WTC11 (cell line): ENCODE measurements around the gene TYRP1. TPM values are rescaled to one million over a fixed set of nuclear protein-coding genes. Genes with fewer than 3 reads are reported as not detected.

Experiments used
- ATAC-seq: fragments of 200-7000 bp; cut with Tn5 transposase; 2 replicates; pipeline ENCODE4 v1.10.0; 2021; ENCODE audit warnings: mild to moderate bottlenecking, moderate library complexity
- CTCF ChIA-PET: fragments of 300-600 bp; sonication (Branson Sonifier 250); formaldehyde crosslinking; loops from one replicate; lab custom pipeline; 2021; ENCODE audit warnings: antibody characterized with exemption; lab: Charles Lee
- POLR2A ChIA-PET: fragments of 350-600 bp; sonication (Branson Sonifier 250); formaldehyde crosslinking; loops from one replicate; lab custom pipeline; 2021; ENCODE audit warnings: antibody characterized with exemption; lab: Charles Lee
- DNase-seq: peaks from one replicate; pipeline ENCODE4 v3.0.0; 2021; ENCODE audit warnings: low spot score
- H3K27ac Mint-ChIP-seq: 2 replicates; pipeline ENCODE4 v1.8.0; 2021; ENCODE audit warnings: mixed read lengths
- H3K27me3 Mint-ChIP-seq: 2 replicates; pipeline ENCODE4 v1.8.0; 2021; ENCODE audit warnings: low read depth, mild to moderate bottlenecking, moderate library complexity, mixed read lengths
- H3K36me3 Mint-ChIP-seq: 2 replicates; pipeline ENCODE4 v1.8.0; 2021; ENCODE audit warnings: mixed read lengths
- H3K4me1 Mint-ChIP-seq: 2 replicates; pipeline ENCODE4 v1.8.0; 2022; ENCODE audit warnings: mixed read lengths
- H3K4me3 Mint-ChIP-seq: 2 replicates; pipeline ENCODE4 v1.8.0; 2021; ENCODE audit warnings: mild to moderate bottlenecking, moderate library complexity, mixed read lengths
- H3K9me3 Mint-ChIP-seq: 2 replicates; pipeline ENCODE4 v1.8.0; 2021; ENCODE audit warnings: mixed read lengths
- ARID4B ChIP-seq: sonication (generic); formaldehyde crosslinking; IDR thresholded peaks from 2 replicates; pipeline ENCODE4 v1.8.0; 2023; ENCODE audit warnings: missing genetic modification reagents, mild to moderate bottlenecking, borderline replicate concordance
- ATF1 ChIP-seq: sonication (generic); formaldehyde crosslinking; IDR thresholded peaks from 2 replicates; pipeline ENCODE4 v1.8.1; 2023; ENCODE audit warnings: mild to moderate bottlenecking, moderate library complexity, missing genetic modification reagents
- ATF2 ChIP-seq: sonication (generic); formaldehyde crosslinking; IDR thresholded peaks from 2 replicates; pipeline ENCODE4 v1.8.1; 2022; ENCODE audit warnings: low read depth, missing genetic modification reagents, borderline replicate concordance
- ATF3 ChIP-seq: sonication (generic); formaldehyde crosslinking; conservative IDR thresholded peaks from 2 replicates; pipeline ENCODE4 v1.8.1; 2022; ENCODE audit warnings: mild to moderate bottlenecking, missing genetic modification reagents
- ELF4 ChIP-seq: sonication (generic); formaldehyde crosslinking; IDR thresholded peaks from 2 replicates; pipeline ENCODE4 v1.8.1; 2022; ENCODE audit warnings: low read depth, mild to moderate bottlenecking, moderate library complexity, missing genetic modification reagents
- ETV6 ChIP-seq: sonication (generic); formaldehyde crosslinking; IDR thresholded peaks from 2 replicates; pipeline ENCODE4 v1.8.1; 2022; ENCODE audit warnings: mild to moderate bottlenecking, missing genetic modification reagents
- FOXJ3 ChIP-seq: sonication (generic); formaldehyde crosslinking; IDR thresholded peaks from 2 replicates; pipeline ENCODE4 v1.9.0; 2021; ENCODE audit warnings: missing genetic modification reagents, mild to moderate bottlenecking, borderline replicate concordance
- FOXK1 ChIP-seq: sonication (generic); formaldehyde crosslinking; IDR thresholded peaks from 2 replicates; pipeline ENCODE4 v1.8.0; 2022; ENCODE audit warnings: mild to moderate bottlenecking, moderate library complexity, missing genetic modification reagents
- KAT7 ChIP-seq: sonication (generic); formaldehyde crosslinking; IDR thresholded peaks from 2 replicates; pipeline ENCODE4 v1.8.1; 2023; ENCODE audit warnings: missing genetic modification reagents, mild to moderate bottlenecking, borderline replicate concordance
- MLX ChIP-seq: sonication (generic); formaldehyde crosslinking; IDR thresholded peaks from 2 replicates; pipeline ENCODE4 v1.8.1; 2023; ENCODE audit warnings: mild to moderate bottlenecking, missing genetic modification reagents, moderate library complexity
- MYBL2 ChIP-seq: sonication (generic); formaldehyde crosslinking; IDR thresholded peaks from 2 replicates; pipeline ENCODE4 v1.8.1; 2023; ENCODE audit warnings: mild to moderate bottlenecking, moderate library complexity, missing genetic modification reagents
- NR1H2 ChIP-seq: sonication (generic); formaldehyde crosslinking; IDR thresholded peaks from 2 replicates; pipeline ENCODE4 v1.9.0; 2021; ENCODE audit warnings: mild to moderate bottlenecking, moderate library complexity, missing genetic modification reagents
- SMAD3 ChIP-seq: sonication (generic); formaldehyde crosslinking; IDR thresholded peaks from 2 replicates; pipeline ENCODE4 v1.8.0; 2022; ENCODE audit warnings: missing genetic modification reagents, mild to moderate bottlenecking, borderline replicate concordance
- SMAD4 ChIP-seq: sonication (generic); formaldehyde crosslinking; IDR thresholded peaks from 2 replicates; pipeline ENCODE4 v1.8.0; 2022; ENCODE audit warnings: mild to moderate bottlenecking, missing genetic modification reagents
- TCF7 ChIP-seq: sonication (generic); formaldehyde crosslinking; IDR thresholded peaks from 2 replicates; pipeline ENCODE4 v1.8.0; 2022; ENCODE audit warnings: mild to moderate bottlenecking, low read depth, missing genetic modification reagents, moderate library complexity
- TEAD1 ChIP-seq: sonication (generic); formaldehyde crosslinking; IDR thresholded peaks from 2 replicates; pipeline ENCODE4 v1.8.0; 2022; ENCODE audit warnings: mild to moderate bottlenecking, missing genetic modification reagents
- USF2 ChIP-seq: sonication (generic); formaldehyde crosslinking; IDR thresholded peaks from 2 replicates; pipeline ENCODE4 v1.8.1; 2023; ENCODE audit warnings: mild to moderate bottlenecking, missing genetic modification reagents, moderate library complexity
- total RNA-seq: library from RNA; stranded (reverse); gene quantifications from 3 replicates; pipeline ENCODE4 v1.2.3, GENCODE V29; 2021

TYRP1 gene
- total RNA-seq, 1 experiment from 2014 or later, result 0.31 TPM

- Mint-ChIP-seq H3K9me3 (no peaks in the 10 kb centered on the region), H3K4me1 (peaks cover 15% of the 10 kb centered on the region), H3K36me3 (no peaks in the 10 kb centered on the region), H3K27ac (no peak overlapping the region), H3K4me3 (no peak overlapping the region), H3K27me3 (no peaks in the 10 kb centered on the region)
- TF ChIP-seq ATF1, result no peak
- TF ChIP-seq KAT7 (CRISPR knock-in tag), result no peak
- no peak for TF ChIP-seq USF2 (CRISPR knock-in tag)
- no peak for TF ChIP-seq TCF7 (CRISPR knock-in tag)
- ChIA-PET POLR2A (no interaction called here), CTCF (interaction anchor here (0.6 to 7.1 kb wide), 3 partner anchors 55 to 367 kb away, joined by 3 to 50 read pairs (median 20); partner anchors contain the start of gene LURAP1L)
- ATAC-seq, result no peak
- DNase-seq, result no peak
Measured at GRCh38 chr9:12720551-12720950, 27.4 kb downstream of the TYRP1 start.

- DNase-seq (no peak), ATAC-seq (no peak)
- Mint-ChIP-seq H3K4me3 (no peak overlapping the region), H3K27me3 (no peaks in the 10 kb centered on the region), H3K36me3 (no peaks in the 10 kb centered on the region), H3K4me1 (peaks cover 15% of the 10 kb centered on the region), H3K27ac (no peak overlapping the region), H3K9me3 (no peaks in the 10 kb centered on the region)
- ChIA-PET POLR2A (no interaction called here), CTCF (interaction anchor here (1.3 to 7.1 kb wide), 4 partner anchors 20 to 366 kb away, joined by 4 to 50 read pairs (median 6); partner anchors contain the start of gene LURAP1L)
- TF ChIP-seq ATF3 (CRISPR knock-in tag) (no peak), ETV6 (CRISPR knock-in tag) (no peak), FOXJ3 (CRISPR knock-in tag) (no peak), FOXK1 (CRISPR knock-in tag) (no peak), SMAD3 (CRISPR knock-in tag) (no peak), ELF4 (CRISPR knock-in tag) (no peak), ARID4B (no peak), TEAD1 (no peak), MLX (CRISPR knock-in tag) (no peak), ATF2 (no peak), NR1H2 (CRISPR knock-in tag) (no peak), MYBL2 (CRISPR knock-in tag) (no peak), SMAD4 (CRISPR knock-in tag) (no peak)
Measured at GRCh38 chr9:12722131-12722530, 28.9 kb downstream of the TYRP1 start.
